Hepatocyte (in vitro differentiated cells): ENCODE results near the gene PCDHA4. TPM values are rescaled to one million over a fixed set of nuclear protein-coding genes. Genes with fewer than 3 reads are reported as not detected.
"Not testable (repeated sequence)": the region's sequence is repeated elsewhere in the genome, so short reads cannot be mapped to it uniquely, and the experiment has no call there.

Experiments used
- DNase-seq: peaks from one replicate; pipeline ENCODE4 v3.0.0-alpha.2; 2016; ENCODE audit warnings: low spot score
- H2AFZ ChIP-seq: fragments of 200-600 bp; sonication (generic); 2 replicates; pipeline ENCODE4 v1.6.0; 2016; ENCODE audit warnings: antibody characterized with exemption, mild to moderate bottlenecking
- H3K27ac ChIP-seq: fragments of 200-600 bp; sonication (generic); 2 replicates; pipeline ENCODE4 v1.5.1; 2016; ENCODE audit warnings: mild to moderate bottlenecking
- H3K27me3 ChIP-seq: fragments of 200-600 bp; sonication (generic); 2 replicates; pipeline ENCODE4 v1.6.1; 2016
- H3K36me3 ChIP-seq: fragments of 200-600 bp; sonication (generic); replicated peaks from 2 replicates; pipeline ENCODE4 v1.5.1; 2016; ENCODE audit warnings: low read depth; ENCODE audit not compliant: insufficient read depth
- H3K4me1 ChIP-seq: fragments of 200-600 bp; sonication (generic); 2 replicates; pipeline ENCODE4 v1.5.1; 2016; ENCODE audit warnings: mild to moderate bottlenecking, moderate library complexity; ENCODE audit not compliant: insufficient read depth
- H3K4me2 ChIP-seq: fragments of 200-600 bp; sonication (generic); 2 replicates; pipeline ENCODE4 v1.6.0; 2016
- H3K4me3 ChIP-seq: fragments of 200-600 bp; sonication (generic); 2 replicates; pipeline ENCODE4 v1.5.1; 2016; ENCODE audit warnings: mild to moderate bottlenecking
- H3K79me2 ChIP-seq: fragments of 200-600 bp; sonication (generic); 2 replicates; pipeline ENCODE4 v1.6.0; 2017; ENCODE audit warnings: mild to moderate bottlenecking
- H3K9me2 ChIP-seq: fragments of 200-600 bp; sonication (generic); replicated peaks from 2 replicates; pipeline ENCODE4 v1.6.0; 2017; ENCODE audit warnings: mild to moderate bottlenecking; ENCODE audit not compliant: insufficient read depth
- H3K9me3 ChIP-seq: fragments of 200-600 bp; sonication (generic); 2 replicates; pipeline ENCODE4 v1.5.1; 2016; ENCODE audit warnings: low read depth, mild to moderate bottlenecking
- H4K20me1 ChIP-seq: fragments of 200-600 bp; sonication (generic); 2 replicates; pipeline ENCODE4 v1.6.0; 2016; ENCODE audit warnings: mild to moderate bottlenecking; ENCODE audit not compliant: insufficient read depth, poor library complexity, severe bottlenecking
- EZH2 ChIP-seq: fragments of 200-600 bp; sonication (generic); IDR thresholded peaks from 2 replicates; pipeline ENCODE4 v1.6.1; 2016; ENCODE audit warnings: antibody characterized with exemption, mild to moderate bottlenecking, borderline replicate concordance
- EZH2phosphoT487 ChIP-seq: fragments of 200-600 bp; sonication (generic); IDR thresholded peaks from one replicate; pipeline ENCODE4 v1.6.1; 2018; ENCODE audit warnings: antibody characterized with exemption, mild to moderate bottlenecking, low read depth, moderate library complexity; ENCODE audit not compliant: unreplicated experiment, severe bottlenecking
- WGBS: methylation state at CpG from one replicate; pipeline ENCODE4 v1.1.6; 2016; ENCODE audit warnings: low lambda C conversion rate; ENCODE audit errors: missing lambda C conversion rate; 5-methylcytosine and 5-hydroxymethylcytosine counted together
- polyA plus RNA-seq: library from polyadenylated mRNA; unstranded; fragments of >200 nt; fragmentation: Nextera tagmentation; extraction: Ambion mirVana; gene quantifications from 2 replicates; pipeline ENCODE4 v1.2.1, GENCODE V29; 2016
- total RNA-seq: library from RNA; depleted of rRNA; stranded (reverse); fragments of >200 nt; gene quantifications from 2 replicates; pipeline ENCODE4 v1.2.3, GENCODE V29; 2014
- TF ChIP-seq, protein P1 (sequence below): fragments of 200-600 bp; sonication (generic); IDR thresholded peaks from 2 replicates; pipeline ENCODE4 v1.5.1; 2016; ENCODE audit warnings: antibody characterized with exemption, mild to moderate bottlenecking; ENCODE audit not compliant: poor library complexity

PCDHA4 gene
- total and polyA plus RNA-seq, 2 experiments from 2014 or later, result 9.1 to 30.0 TPM

DNA sequence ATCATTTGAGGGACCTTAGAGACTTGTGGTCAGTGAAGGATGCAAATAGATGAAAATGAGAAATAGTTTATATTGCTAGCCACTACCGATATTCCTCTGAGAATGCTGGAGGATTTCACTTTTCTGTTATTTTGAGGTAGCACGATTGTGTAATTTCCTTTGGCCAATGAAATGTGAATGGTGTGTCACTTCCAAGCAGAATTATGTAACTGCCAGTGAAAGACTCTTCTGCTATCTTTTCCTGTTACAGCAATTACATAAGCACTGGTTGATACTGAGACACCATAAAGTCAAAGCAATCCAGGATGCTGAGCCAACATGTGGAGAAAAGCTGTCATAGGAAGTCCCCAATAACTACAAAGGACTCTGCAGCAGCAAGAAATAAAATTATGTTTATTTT lies 15.8 kb upstream of the PCDHA4 start:
- WGBS, result 88% methylated on average over 2 of the region's 2 CpGs
- Histone ChIP-seq H4K20me1 (no peaks in the 10 kb centered on the region), H3K9me3 (peaks cover 14% of the 10 kb centered on the region), H3K4me1 (no peaks in the 10 kb centered on the region), H3K4me2 (no peak overlapping the region), H3K36me3 (no peaks in the 10 kb centered on the region), H3K79me2 (no peaks in the 10 kb centered on the region), H3K4me3 (no peak overlapping the region), H3K27me3 (no peaks in the 10 kb centered on the region), H2AFZ (no peak overlapping the region), H3K9me2 (no peaks in the 10 kb centered on the region), H3K27ac (no peak overlapping the region)
- TF ChIP-seq EZH2phosphoT487 (no peak), EZH2 (no peak)
- TF ChIP-seq, protein P1, sequence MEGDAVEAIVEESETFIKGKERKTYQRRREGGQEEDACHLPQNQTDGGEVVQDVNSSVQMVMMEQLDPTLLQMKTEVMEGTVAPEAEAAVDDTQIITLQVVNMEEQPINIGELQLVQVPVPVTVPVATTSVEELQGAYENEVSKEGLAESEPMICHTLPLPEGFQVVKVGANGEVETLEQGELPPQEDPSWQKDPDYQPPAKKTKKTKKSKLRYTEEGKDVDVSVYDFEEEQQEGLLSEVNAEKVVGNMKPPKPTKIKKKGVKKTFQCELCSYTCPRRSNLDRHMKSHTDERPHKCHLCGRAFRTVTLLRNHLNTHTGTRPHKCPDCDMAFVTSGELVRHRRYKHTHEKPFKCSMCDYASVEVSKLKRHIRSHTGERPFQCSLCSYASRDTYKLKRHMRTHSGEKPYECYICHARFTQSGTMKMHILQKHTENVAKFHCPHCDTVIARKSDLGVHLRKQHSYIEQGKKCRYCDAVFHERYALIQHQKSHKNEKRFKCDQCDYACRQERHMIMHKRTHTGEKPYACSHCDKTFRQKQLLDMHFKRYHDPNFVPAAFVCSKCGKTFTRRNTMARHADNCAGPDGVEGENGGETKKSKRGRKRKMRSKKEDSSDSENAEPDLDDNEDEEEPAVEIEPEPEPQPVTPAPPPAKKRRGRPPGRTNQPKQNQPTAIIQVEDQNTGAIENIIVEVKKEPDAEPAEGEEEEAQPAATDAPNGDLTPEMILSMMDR, result no peak
- DNase-seq, result no peak

DNA sequence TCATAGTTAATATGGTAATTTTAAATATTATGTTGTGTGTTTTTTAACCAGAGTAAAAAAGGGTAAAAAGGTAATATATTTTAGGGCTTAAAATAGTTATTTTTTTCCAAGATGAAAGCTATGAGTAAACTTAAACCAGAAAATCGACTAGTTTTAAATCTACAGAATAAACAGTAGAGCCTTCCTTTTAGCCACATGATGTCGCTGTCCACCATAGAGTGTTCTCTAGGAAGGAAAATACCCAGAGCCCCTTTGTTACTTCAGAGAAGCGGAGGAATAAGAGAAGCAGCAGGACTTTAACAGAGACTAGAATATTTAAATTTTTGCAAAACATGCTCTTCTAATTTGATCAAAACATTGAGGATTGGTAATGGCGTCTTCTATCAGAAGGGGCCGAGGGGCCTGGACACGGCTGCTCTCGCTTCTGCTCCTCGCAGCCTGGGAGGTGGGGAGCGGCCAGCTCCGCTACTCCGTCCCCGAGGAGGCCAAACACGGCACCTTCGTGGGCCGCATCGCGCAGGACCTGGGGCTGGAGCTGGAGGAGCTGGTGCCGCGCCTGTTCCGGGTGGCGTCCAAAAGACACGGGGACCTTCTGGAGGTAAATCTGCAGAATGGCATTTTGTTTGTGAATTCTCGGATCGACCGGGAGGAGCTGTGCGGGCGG lies 12.1 kb upstream of the PCDHA4 start, which contains the start of gene PCDHA2:
TSS of gene PCDHA2 (plus strand) at position 258 of the 664 bp plus-strand sequence.
- Histone ChIP-seq H3K27me3 (no peaks in the 10 kb centered on the region), H3K79me2 (no peaks in the 10 kb centered on the region), H3K36me3 (no peaks in the 10 kb centered on the region), H3K9me2 (no peaks in the 10 kb centered on the region), H3K27ac (peak within 1 kb of the TSS; percentile 14), H3K4me3 (peak within 1 kb of the TSS; percentile 34), H3K4me2 (peak within 1 kb of the TSS; percentile 66), H4K20me1 (no peaks in the 10 kb centered on the region), H3K4me1 (no peaks in the 10 kb centered on the region), H2AFZ (peak within 1 kb of the TSS; percentile 57), H3K9me3 (peaks cover 24% of the 10 kb centered on the region)
- TF ChIP-seq EZH2phosphoT487 (no peak), EZH2 (no peak)
- TF ChIP-seq, protein P1, result peak; percentile 64
- 9% methylated on average over 27 of the region's 27 CpGs for WGBS
- DNase-seq, result peak; percentile 65

DNA sequence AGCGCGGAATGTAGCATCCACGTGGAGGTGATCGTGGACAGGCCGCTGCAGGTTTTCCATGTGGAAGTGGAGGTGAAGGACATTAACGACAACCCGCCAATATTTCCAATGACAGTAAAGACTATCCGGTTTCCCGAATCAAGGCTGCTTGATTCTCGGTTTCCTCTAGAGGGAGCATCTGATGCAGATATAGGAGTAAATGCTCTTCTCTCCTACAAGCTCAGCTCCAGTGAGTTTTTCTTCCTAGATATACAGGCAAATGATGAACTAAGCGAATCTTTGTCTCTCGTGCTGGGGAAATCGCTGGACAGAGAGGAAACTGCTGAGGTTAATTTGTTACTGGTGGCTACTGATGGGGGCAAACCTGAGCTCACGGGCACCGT lies 11.6 kb upstream of the PCDHA4 start:
- 24% methylated on average over 15 of the region's 15 CpGs for WGBS
- H3K4me2 ChIP-seq, result peak overlapping the region; percentile 66
- H3K4me1 ChIP-seq, result no peaks in the 10 kb centered on the region
- H3K79me2 ChIP-seq, result no peaks in the 10 kb centered on the region
- H3K9me3 ChIP-seq, result peaks cover 24% of the 10 kb centered on the region
- H3K27ac ChIP-seq, result peak overlapping the region; percentile 14
- no peaks in the 10 kb centered on the region for H4K20me1 ChIP-seq
- no peaks in the 10 kb centered on the region for H3K36me3 ChIP-seq
- H2AFZ ChIP-seq, result peak overlapping the region; percentile 57
- DNase-seq, result peak; percentile 54
- TF ChIP-seq, protein P1, result peak; percentile 52
- TF ChIP-seq EZH2, result no peak
- TF ChIP-seq EZH2phosphoT487, result no peak
- H3K9me2 ChIP-seq, result no peaks in the 10 kb centered on the region
- H3K27me3 ChIP-seq, result no peaks in the 10 kb centered on the region
- peak overlapping the region; percentile 34 for H3K4me3 ChIP-seq

DNA sequence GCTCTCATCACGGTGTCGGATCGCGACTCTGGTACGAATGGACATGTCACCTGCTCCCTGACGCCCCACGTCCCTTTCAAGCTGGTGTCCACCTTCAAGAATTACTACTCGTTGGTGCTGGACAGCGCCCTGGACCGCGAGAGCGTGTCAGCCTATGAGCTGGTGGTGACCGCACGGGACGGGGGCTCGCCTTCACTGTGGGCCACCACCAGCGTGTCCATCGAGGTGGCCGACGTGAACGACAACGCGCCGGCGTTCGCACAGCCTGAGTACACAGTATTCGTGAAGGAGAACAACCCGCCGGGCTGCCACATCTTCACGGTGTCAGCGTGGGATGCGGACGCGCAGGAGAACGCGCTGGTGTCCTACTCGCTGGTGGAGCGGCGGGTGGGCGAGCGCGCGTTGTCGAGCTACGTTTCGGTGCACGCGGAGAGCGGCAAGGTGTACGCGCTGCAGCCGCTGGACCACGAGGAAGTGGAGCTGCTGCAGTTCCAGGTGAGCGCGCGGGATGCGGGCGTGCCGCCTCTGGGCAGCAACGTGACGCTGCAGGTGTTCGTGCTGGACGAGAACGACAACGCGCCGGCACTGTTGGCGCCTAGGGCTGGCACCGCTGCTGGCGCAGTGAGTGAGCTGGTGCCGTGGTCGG lies 10.7 kb upstream of the PCDHA4 start:
- not testable (repeated sequence) for H3K36me3 ChIP-seq, H4K20me1 ChIP-seq, H3K4me2 ChIP-seq, H3K27me3 ChIP-seq, H2AFZ ChIP-seq, H3K79me2 ChIP-seq, H3K27ac ChIP-seq, H3K4me1 ChIP-seq, DNase-seq, H3K4me3 ChIP-seq, H3K9me2 ChIP-seq
- peaks cover 32% of the 10 kb centered on the region for H3K9me3 ChIP-seq
- WGBS, result 99% methylated on average over 65 of the region's 72 CpGs
